ENCODE measurements around the gene CCDC171. TPM values are rescaled to one million over a fixed set of nuclear protein-coding genes. Genes with fewer than 3 reads are reported as not detected.

CCDC171 gene
- total RNA-seq, 2 experiments from 2014 or later, result 0.49 to 1.1 TPM

- Histone ChIP-seq H3K4me1 (ENCODE audit: insufficient read depth, low read length) (no peaks in the 10 kb centered on the region), H3K9me3 (ENCODE audit: control insufficient read depth in 1 of 2, insufficient read depth in 1 of 2, low read length in 2 of 2) (no peaks in the 10 kb centered on the region), H3K27me3 (ENCODE audit: control insufficient read depth in 1 of 2, insufficient read depth in 2 of 2, low read length in 2 of 2) (no peaks in the 10 kb centered on the region), H3K4me3 (ENCODE audit: low read length) (no peak overlapping the region), H3K27ac (ENCODE audit: low read depth in 1 of 2, low read length in 2 of 2) (no peak overlapping the region), H3K36me3 (ENCODE audit: insufficient read depth, low read length) (no peaks in the 10 kb centered on the region)
- TF ChIP-seq CTCF (IDR thresholded peaks at IDR 0.05), result no peak
- Mint-ChIP-seq H3K4me1 (ENCODE audit: low read depth) (no peaks in the 10 kb centered on the region), H3K27me3 (no peaks in the 10 kb centered on the region), H3K27ac (no peak overlapping the region), H3K4me3 (no peak overlapping the region), H3K9me3 (no peaks in the 10 kb centered on the region), H3K36me3 (ENCODE audit: low read depth) (no peaks in the 10 kb centered on the region)
- ChIA-PET CTCF (no interaction called here), POLR2A (no interaction called here)
- no peak for ATAC-seq (ENCODE audit: poor library complexity)
- DNase-seq, result no peak
- intact Hi-C loops (cut with DNase I, micrococcal nuclease), result no loop called here
Observed at GRCh38 chr9:15843316-15843715, 290.5 kb downstream of the CCDC171 start.

- no peaks in the 10 kb centered on the region for H3K4me1 ChIP-seq (ENCODE audit: insufficient read depth, low read length)
- DNase-seq, result no peak
- ChIA-PET POLR2A (no interaction called here), CTCF (no interaction called here)
- no peak for ATAC-seq (ENCODE audit: poor library complexity)
- H3K27ac Mint-ChIP-seq, result no peak overlapping the region
- H3K4me3 Mint-ChIP-seq, result no peak overlapping the region
- H3K9me3 ChIP-seq (ENCODE audit: control insufficient read depth in 1 of 2, insufficient read depth in 1 of 2, low read length in 2 of 2), result no peaks in the 10 kb centered on the region
- no peak overlapping the region for H3K4me3 ChIP-seq (ENCODE audit: low read length)
- H3K36me3 ChIP-seq (ENCODE audit: insufficient read depth, low read length), result no peaks in the 10 kb centered on the region
- intact Hi-C loops (cut with DNase I, micrococcal nuclease), result no loop called here
- H3K27me3 Mint-ChIP-seq, result no peaks in the 10 kb centered on the region
- no peaks in the 10 kb centered on the region for H3K9me3 Mint-ChIP-seq
- no peak for TF ChIP-seq CTCF (IDR thresholded peaks at IDR 0.05)
- H3K27me3 ChIP-seq (ENCODE audit: control insufficient read depth in 1 of 2, insufficient read depth in 2 of 2, low read length in 2 of 2), result no peaks in the 10 kb centered on the region
- no peak overlapping the region for H3K27ac ChIP-seq (ENCODE audit: low read depth in 1 of 2, low read length in 2 of 2)
- no peaks in the 10 kb centered on the region for H3K36me3 Mint-ChIP-seq (ENCODE audit: low read depth)
- H3K4me1 Mint-ChIP-seq (ENCODE audit: low read depth), result no peaks in the 10 kb centered on the region
Observed at GRCh38 chr9:15843931-15844330, 291.1 kb downstream of the CCDC171 start.

GRCh38 chr9:15846611-15847010, 293.8 kb downstream of the CCDC171 start:
- no peaks in the 10 kb centered on the region for H3K36me3 Mint-ChIP-seq (ENCODE audit: low read depth)
- no peak for TF ChIP-seq CTCF (IDR thresholded peaks at IDR 0.05)
- Histone ChIP-seq H3K27me3 (ENCODE audit: control insufficient read depth in 1 of 2, insufficient read depth in 2 of 2, low read length in 2 of 2) (no peaks in the 10 kb centered on the region), H3K4me1 (ENCODE audit: insufficient read depth, low read length) (no peaks in the 10 kb centered on the region), H3K4me3 (ENCODE audit: low read length) (no peak overlapping the region), H3K27ac (ENCODE audit: low read depth in 1 of 2, low read length in 2 of 2) (no peak overlapping the region), H3K36me3 (ENCODE audit: insufficient read depth, low read length) (no peaks in the 10 kb centered on the region), H3K9me3 (ENCODE audit: control insufficient read depth in 1 of 2, insufficient read depth in 1 of 2, low read length in 2 of 2) (no peaks in the 10 kb centered on the region)
- H3K27ac Mint-ChIP-seq, result no peak overlapping the region
- intact Hi-C loops (cut with DNase I, micrococcal nuclease), result no loop called here
- no peaks in the 10 kb centered on the region for H3K27me3 Mint-ChIP-seq
- CTCF ChIA-PET, result no interaction called here
- no peak overlapping the region for H3K4me3 Mint-ChIP-seq
- no peaks in the 10 kb centered on the region for H3K4me1 Mint-ChIP-seq (ENCODE audit: low read depth)
- POLR2A ChIA-PET, result no interaction called here
- DNase-seq, result no peak
- H3K9me3 Mint-ChIP-seq, result no peaks in the 10 kb centered on the region
- ATAC-seq (ENCODE audit: poor library complexity), result no peak
